ENCODE results near the gene LARGE2.

Gene LARGE2

GRCh38 chr11:45922425-45923082, at the start of gene LARGE2:
LARGE2 (plus strand) TSS chr11:45922656; CDS start chr11:45922883, 227 bp downstream.
- no peak for DNase-seq

- no peak for DNase-seq
These were observed 46.1 kb upstream of the LARGE2 start for GRCh38 chr11:45876401-45876800.

DNA sequence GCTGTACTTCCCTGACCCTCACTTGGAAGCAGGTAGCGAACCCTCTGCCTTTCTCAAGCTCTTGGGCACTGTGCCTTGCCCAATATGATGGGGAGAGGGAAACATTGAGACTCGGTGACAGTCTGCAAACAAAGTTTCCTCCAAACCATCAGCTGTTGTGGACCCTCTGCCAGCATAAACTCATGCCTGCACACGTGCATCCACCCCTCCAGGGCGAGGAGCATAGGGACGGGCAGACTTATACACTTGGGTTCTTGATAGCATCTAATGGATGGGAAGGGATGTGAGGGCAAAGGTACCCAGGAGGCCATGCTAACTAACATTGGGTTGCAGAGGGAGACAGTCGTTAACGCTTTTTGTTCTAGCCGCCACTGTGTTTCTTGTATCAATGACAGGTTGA, 45.2 kb upstream of the LARGE2 start:
- no peak for DNase-seq

GRCh38 chr11:45877845-45878244, 44.6 kb upstream of the LARGE2 start:
- DNase-seq = no peak

DNA sequence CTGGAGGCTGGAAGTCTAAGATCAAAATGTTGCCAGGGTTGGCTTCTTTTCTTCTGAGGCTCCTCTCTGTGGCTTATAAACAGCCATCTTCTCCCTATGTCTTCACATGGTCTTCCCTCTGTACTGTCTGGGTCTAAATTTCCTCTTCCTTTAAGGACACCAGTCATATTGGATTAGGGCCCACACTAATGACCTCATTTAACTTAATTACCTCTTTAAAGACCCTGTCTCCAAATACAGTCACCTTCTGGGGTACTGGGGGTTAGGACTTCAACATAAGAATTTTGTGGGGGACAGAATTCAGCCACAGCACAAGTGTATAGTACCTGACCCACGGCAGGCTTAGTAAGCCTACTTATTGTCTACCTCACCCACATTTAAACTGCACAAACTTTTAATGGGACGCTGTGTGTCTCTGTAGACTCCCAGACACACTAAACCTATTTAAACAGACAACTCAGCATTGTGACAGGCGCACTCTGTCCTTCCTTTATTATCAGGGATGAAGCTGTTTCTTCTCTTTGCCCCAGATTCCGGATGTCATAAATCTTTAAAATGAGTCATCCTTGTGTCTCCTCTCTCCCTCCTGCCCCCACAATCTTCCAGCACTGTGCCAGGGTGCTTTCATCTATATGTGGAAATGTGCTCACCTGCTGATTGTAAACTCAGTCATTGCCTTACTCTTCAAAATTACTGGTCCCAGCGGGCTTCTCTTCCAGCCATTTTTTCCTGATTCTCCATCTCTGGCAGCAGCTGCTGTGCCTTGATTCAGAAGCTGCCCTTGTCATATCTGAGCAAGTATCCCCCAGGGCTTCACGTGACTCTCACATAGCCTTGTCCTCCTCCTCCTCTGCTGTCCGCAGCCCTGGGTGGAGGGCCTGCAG, 42.4 kb upstream of the LARGE2 start:
- no peak for DNase-seq

GRCh38 chr11:45880772-45881570, 41.5 kb upstream of the LARGE2 start:
- no peak for DNase-seq

DNA sequence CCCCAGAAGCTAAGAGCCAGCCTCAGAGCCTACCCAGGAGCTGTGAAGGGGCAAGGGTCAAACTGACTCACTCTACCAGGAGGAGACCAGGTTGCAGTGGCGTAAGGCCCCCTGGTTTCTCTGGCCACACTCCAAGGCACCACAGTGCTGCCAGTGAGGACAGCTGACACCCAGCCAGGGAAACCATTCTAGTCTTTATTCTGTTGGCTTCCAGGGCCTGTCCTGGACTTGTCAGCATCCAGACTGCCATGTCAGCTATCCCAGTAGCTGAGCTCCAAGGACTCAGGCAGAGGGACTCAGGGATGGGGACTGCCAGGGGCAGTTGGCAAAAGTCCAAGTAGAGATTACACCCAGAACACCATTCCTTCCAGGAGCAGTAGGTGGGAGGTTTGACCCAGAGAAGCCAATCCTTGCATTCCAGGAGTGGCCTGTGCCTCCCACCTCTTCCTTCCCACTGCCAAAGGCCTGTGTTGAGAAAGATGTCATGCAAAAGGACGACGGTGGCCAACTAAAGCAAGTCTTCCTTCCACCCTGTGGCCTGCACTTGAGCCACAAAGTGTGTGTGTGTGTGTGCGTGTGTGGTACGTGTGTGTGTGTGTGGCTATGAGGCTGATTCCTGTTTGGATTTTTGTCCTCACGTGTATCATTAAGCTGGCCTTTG, 40.6 kb upstream of the LARGE2 start:
- no peak for DNase-seq

GRCh38 chr11:45884596-45885185, 37.8 kb upstream of the LARGE2 start:
- DNase-seq = no peak

DNA sequence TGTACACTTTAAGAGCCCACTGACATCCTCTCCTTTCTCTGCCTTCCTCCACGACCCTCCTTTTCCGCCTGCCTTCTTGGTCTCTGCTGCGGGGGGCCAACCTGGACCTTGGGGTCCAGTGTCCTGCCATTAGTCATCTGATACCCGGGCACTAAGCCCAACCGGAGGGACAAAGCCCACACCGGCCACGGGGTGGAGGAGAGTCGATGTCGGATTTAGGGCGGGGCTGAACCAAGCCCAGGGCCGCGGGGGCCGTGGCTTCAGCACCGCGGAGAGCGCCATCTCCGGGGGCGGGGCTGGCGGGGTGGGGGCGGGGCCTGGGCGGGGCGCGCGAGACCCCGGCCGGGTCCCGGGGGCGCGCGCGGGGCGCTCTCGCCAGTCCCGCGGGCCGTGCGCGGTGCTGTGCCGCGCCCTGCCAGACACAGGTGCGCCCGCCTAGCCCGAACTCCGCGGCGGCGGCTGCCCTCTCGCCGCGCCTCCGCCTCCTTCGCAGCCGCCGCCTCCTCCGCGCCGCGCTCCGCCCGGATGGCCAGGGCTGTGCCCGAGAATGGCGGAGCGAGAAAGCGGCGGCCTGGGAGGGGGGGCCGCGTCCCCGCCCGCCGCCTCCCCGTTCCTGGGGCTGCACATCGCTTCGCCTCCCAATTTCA, 37.1 kb upstream of the LARGE2 start, which contains the start of gene MAPK8IP1:
Gene MAPK8IP1, plus strand, starts transcription at position 378 of the 647 bp plus-strand sequence. Its CDS starts 170 bp downstream, at position 548.
- DNase-seq = no peak

- no peak for DNase-seq
These were observed 36.3 kb upstream of the LARGE2 start for GRCh38 chr11:45885921-45886721.

GRCh38 chr11:45886816-45887520, 35.5 kb upstream of the LARGE2 start:
- no peak for DNase-seq

DNA sequence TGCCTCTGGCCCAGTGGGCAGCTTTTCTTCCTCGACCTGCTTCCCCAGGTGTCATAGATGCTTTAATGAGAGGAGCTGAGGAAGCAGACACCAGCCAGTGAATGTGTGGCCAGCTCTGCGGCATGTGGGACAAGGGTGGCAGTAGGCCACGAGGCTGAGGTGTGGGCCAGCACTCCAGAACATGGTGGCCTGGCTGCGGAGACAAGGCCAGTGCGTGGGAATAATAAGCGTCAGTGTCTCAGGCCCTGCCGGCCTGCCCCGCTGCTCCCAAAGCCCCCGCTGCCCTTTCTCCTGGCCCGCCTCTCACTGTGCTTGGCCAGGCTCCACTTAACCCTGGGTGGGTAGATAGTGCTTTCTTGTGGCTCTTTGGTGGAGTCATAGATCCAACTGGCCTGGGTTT, 34.9 kb upstream of the LARGE2 start:
- no peak for DNase-seq

- no peak for DNase-seq
These were observed 32.9 kb upstream of the LARGE2 start for GRCh38 chr11:45889555-45889954.

DNA sequence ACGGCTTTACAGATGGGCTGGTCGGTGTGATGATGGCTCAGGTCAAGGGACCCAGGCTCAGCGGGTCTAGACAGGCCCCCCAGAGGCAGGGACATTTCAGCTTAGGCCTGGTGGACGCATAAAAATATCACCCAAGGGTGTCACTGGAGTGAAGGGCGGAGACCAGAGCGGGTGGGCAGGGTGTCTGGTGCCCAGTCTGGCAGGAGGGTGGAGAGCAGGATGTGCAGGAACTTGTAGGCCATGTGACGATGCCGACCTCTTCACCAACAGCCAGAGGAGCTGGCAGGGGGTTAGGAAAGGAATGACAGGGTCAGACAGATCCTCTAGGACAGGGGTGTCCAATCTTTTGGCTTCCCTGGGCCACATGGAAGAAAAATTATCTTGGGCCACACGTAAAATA, 32.5 kb upstream of the LARGE2 start:
- DNase-seq = no peak

DNA sequence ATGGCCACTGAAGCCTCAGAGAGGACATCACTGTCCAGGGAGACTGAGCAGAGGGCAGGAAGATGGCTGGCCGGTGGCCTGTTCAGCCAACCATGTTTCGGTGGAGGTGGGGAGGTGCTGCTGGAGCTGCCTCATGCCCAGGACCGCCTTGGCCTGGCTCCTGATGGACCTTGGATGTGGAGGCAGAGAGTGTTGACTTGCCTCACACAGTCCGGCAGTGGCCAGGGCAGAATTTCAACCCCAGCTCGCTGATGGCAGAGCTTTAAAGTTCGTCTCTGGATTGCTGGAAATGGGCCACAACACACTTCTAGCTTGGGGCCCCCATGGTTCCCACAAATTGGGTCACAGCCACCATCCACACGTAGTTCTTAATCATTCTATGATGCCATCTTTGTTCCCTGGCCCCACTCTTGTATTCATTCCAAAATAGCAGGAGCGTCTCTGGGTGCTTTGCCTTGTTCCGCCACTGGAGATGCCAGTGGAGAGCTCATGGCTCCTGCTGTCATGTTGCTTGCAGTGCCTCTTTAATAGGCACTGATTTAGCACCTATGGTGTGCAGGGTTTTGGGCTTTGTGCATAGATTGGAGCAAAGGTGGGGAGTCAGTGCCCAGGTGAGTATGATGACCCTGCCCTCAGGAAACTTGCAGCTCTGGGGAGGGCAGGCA, 31.4 kb upstream of the LARGE2 start:
- no peak for DNase-seq

DNA sequence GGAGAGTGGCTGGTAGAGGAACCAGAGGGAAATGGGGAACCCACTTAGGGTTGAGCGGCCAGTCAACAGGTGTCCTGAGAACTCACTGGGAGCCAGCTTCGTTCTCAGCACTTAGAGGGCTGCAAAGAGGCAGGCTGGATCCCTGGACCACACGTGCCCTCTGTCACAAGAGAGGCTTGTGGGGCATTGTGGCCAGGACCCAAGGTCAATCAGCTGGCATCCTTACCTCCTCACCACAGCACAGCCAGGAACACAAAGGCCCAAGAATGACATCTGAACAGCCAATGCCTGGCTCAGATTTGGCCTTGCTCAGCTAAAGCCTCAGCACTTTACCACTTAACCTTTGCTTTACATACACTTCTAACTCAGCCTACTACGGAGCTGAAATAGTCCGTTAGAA, 29.6 kb upstream of the LARGE2 start:
- no peak for DNase-seq

DNA sequence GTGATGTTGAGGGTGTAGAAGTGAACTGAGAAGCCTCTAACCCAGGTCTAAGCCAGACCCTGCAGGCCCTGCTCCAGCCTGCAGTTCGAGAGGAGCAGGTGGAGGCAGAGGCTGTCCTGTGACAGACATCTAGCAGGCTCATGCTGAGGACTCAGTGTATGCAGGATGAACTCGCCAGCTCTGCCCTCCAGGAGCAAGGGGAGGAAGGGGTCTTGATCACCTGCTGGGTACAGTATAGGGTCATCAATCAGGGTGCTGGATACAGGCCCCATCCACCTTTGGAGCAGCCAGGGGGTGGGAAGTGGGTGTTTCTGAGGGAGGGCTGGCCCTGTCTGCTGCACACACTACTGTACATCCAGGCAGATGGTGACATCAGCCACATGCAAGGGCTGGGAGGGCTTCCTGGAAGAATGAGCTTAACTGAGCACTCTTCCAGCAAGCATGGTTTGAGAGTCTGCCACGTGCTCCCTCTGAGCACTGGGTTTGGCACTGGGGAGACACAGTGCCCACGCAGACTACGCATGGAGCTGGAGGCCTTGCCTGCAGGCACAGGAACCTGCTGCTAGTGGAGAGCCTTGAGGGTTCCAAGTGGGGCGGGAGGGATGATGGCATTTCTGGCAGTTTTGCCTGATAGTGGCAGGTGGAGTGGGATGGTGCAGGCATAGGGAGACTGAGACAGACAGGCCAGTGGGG, 27.8 kb upstream of the LARGE2 start:
- DNase-seq = no peak

DNA sequence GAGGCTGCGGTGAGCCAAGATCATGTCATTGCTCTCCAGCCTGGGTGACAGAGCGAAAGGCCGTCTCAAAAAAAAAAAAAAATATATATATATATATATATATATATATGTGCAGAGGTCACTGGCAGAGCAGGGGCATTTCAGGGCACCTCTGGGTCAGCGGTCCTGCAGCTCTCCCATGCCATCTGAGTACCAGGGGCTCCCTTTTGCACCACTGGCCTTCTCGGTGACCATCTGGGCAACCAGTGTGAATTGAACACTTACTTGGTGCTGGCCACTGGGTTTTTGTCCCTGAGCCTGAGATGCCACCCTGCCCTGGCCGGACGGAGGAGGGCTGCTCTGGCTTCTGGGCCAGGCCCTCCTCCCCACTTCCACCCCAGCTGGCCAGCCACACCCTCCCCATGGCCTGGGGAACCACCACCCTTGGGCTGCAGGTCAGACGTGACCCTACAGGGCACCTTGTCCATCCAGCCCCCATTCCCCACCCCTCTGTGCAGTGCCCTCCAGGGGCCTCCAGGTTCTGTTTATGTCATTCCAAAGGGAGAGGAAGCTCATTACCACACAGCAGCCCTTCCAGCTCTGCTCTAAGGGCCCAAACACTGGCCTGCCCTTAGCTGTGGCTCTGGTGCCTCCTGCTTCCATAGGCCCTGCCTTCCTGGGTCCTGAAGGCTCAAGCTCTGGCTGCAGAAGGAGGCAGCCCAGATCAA, 26.8 kb upstream of the LARGE2 start:
- DNase-seq = no peak
